Globus pallidus (tissue), 1 donor: ENCODE measurements around the gene ETV5.

Experiments
- DNase-seq: peaks from one replicate; pipeline ENCODE4 v3.0.0-alpha.2; 2015; ENCODE audit warnings: low spot score

ETV5 gene

DNA sequence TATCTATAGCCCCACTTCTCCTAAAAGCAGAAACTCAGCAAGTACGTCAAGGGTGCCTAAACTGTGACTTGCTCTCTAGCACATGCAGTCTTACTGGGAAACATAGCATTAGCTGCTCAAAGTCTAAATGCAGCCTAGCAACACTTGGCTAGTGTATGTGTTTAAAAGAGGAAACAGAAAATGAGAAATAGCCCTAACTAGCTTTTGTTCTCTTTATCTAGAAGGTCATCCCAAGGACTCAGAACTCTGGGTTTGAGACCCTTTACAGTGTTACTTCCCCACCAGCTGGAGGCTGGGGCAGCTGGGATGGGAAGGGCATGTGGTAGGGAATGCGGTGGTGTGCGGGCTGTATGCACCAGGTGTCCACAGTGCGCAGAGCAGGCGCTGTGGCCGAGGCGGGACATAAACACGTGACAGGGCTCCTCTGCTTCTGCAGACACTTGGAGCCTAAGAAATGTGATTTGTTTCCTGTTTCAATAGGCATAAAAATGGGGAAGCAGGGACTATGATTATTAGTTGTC is 13.3 kb downstream of the ETV5 start:
- peak; percentile 41 for DNase-seq

DNA sequence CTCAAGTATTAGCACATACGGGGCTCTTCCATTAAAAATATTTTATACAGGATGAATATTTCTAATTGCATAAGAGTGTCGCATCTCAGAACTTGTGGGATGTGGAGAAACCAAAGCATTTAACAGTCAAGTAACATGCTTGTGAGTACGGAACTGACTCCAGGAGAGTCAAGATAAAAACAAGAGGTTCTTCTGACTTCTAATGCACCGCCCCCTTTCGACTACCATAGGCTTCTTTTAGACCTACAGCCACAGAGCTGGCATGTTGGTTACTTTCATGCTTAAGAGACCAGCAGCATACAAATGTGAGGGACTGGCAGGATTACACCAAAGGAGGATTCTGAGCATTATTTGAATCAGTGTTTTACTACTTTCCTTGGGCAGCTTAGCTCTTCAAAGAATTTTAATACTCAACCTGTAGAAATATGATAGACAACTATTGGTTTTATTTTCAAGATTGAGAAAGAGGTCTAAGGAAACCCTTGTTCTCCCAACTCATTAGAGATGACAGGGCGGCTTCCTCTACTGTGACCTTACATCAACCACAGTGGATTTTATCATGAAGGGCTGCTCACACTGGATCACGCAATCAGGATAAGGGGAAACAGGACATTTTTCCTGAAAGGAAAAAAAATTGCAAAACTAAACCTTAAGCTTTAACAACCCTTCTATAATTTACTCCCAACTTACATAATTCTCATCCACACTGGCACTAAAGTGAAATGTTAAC is 14.0 kb downstream of the ETV5 start:
- DNase-seq: no peak

DNA sequence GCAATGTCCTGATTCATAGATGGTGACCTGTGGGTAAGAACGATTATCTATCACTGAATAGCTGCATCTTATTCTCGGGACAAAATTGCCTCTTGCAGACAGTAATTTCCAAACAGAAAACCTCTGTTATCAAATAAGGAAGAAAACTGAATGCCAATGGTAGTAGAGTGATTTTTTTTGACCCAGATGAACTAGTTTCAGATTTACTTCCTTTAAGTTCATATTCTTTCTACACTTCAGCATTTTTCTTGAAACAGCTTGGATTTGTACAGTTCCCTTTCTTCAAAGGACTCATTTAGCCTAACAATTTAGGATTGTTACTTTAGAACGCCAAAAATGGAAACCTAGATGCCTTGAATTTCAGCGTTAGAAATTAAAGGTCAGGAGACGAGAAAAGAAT is 14.6 kb downstream of the ETV5 start:
- DNase-seq: no peak

DNA sequence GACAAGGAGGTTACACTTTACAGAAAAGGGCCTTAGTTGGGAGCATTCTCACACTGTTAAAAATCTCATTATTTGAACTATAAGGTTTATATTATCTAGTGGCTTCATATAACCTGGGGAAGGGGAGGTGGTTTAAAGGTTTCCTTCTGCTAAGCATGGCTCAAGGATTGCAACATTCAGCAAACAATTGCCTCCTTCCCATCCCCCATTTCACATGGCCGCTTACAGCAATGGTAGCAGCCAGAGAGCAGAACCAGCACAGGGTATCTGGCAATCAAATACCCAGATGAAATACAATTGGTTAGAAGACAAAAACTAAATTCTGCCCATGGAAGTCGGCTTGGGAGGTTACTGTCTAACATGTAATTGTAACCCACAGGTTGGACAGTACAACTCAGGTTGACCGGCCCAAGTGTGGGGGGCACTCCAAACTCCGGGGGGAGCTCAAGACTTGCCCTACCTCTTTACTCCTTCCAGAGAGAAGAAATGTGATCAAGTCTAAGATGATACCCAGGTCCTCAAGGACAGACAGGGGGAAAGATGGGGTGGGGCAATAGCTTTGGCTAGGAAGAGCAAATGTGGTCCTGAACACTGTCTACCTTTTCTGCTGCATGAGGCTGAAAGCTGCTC is 15.5 kb downstream of the ETV5 start:
- DNase-seq: no peak

DNA sequence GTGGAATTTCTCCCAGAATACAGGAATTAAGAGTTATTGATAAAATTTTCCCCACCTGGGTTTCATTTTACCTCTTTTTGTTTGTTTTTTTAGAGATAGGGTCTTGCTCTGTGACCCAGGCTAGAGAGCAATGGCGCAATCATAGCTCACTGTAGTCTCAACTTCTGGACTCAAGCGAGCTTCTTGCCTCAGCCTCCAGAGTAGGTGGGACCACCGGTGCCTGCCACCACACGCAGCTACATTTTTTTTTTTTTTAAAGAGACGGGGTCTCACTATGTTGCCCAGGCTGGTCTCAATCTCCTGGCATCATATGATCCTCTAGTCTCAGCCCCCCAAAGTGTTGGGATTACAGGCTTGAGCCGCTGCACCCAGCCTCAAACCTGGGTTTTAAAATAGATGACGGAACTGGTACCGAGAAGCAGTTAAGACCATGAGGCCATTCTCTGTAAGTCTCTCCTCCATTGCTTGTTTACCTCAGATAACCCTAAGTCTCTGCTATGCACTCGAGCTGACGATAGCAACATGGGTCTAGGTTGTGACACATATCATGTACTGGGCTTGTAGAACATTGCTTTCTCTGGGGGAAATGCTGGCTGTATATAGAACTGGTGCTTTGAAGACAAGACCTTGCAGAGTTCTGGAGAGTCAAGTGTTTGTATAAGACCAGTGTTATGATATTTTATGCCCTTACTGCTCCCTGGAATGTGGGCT is 16.4 kb downstream of the ETV5 start:
- DNase-seq: no peak

DNA sequence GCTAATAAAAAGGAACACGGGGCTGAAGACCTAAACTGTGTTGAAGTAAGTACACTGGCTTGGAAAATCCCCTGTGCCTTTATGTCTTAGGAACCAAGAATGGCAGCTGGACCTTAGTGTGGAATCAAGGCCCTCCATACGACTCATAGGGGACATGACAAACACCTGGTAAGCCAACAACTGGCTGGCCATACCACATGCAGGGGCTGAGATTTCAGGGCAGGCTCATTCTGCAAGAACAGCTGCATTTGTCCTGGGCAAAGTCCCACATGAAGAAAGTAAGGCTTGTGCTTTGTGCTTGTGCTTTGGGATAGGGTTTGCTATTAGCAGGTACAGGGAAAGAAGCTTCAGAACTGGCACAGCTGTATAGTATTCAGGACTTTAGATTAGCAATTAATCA is 18.0 kb downstream of the ETV5 start:
- DNase-seq: no peak

DNA sequence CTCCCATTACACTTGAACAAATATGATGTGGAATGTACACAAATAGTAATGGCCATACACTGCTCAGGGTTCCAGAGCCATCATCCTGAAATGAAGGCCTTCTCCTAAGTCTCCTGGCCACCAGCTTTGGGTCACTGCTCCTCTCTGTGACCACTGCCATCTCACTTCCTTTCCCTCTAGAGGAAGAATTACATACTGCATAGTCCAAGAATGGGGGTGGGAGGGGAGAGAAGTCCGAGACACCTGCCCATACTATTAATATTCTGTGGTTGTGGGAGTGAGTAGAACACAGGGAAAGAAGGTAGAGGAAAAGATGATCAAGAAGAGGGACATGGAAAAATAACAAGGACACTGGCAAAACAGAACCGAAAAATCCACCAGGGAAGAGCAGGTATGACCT is 20.6 kb downstream of the ETV5 start:
- no peak for DNase-seq

DNA sequence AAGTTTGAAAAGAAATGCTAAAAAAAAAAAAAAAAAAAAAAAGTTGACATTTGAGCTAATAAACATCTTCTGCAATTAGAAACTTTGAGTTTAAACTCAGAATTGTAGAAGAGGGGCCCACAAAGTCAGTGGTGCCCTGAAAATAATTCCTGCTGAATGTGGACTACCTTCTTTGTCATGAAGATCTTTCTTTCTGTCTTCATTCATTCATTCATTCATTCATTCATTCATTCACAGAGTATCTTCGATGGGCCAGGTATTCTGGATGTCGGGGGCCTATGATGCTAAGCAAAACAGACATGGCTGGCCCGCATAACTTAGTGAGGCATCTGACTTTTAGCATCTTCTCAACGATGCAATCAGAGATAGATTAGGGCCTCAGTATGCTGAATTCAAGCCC is 24.6 kb downstream of the ETV5 start:
- DNase-seq: no peak

DNA sequence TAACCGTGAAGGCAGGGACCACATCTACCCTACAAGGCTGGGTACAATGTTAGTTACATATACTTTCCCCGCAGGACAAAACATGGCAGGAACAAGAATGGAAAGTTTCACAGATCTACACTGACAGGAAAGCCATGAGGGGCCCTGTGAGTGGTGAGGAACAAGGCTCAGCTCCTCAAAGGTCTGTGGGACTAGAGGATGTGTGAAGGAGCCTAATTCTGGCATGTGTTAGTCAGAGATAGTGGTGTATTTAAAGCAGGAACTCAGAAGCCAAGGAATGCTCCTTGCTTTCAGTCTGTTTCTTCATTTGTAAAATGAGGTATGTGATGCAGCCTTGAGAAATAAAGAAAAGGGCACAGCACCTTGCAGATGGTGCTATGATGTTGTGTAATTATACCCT is 25.1 kb downstream of the ETV5 start:
- DNase-seq: no peak

DNA sequence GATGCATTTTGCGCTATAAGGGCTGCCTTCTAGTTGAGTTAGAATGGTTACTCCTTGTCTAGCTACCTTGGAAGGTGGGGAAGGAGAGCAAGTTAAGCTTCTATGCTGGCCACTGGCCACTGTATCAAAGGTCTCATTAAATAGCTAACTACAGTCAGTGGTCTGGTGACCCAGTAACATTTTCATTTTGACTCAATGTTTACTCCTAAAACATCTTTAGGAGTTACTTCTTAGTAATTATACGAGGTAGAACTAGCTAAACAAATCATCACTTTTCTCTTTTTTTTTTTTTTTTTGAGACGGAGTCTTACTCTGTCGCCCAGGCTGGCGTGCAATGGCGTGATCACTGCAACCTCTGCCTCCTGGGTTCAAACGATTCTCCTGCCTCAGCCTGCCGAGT is 26.7 kb downstream of the ETV5 start:
- no peak for DNase-seq

DNA sequence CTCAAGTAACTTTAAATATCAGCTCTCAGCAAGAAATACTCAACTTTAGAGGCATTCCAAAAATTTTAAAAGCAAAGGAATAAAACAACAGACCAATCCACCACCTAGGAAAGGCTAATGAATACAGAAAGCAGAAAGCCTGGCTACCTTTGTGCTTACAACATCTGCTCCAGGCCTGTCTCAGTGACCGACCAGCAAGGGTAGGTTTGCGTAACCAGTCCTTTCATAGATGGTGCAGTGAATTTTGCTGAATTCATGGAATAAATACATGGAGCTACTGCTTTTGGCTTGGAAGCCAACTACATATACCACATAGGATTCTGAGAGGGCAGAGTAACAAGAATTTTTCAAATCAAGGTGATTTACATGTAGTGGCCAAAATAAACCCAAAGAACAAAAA is 27.2 kb downstream of the ETV5 start:
- DNase-seq: no peak

DNA sequence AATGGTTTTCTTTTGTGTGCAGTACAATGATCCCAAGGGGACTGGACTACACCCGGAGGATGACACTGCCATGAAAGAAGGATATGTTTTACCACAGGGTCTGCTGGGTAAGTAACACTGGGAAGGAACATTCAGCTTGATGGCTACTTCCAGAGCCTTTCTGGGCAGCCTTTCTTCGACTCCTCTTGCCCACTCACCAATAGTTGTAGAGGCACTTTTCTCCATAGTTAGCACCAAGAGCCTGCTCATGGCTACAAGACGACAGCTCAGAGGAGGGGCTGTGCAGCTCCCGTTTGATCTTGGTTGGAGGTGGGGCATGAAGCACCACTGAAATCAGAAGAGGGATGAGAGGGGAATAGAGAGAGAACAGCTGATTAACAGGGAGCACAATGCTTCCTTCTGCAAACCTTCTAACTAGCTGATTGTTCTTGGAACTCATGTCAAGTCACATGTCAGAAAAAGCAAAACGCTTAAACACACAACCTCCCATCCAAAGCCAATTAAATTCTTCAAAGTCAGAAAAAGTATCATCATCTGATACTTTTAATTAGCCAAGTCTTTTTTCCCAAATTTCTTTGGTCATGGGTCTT is 27.9 kb downstream of the ETV5 start:
- peak; percentile 49 for DNase-seq

DNA sequence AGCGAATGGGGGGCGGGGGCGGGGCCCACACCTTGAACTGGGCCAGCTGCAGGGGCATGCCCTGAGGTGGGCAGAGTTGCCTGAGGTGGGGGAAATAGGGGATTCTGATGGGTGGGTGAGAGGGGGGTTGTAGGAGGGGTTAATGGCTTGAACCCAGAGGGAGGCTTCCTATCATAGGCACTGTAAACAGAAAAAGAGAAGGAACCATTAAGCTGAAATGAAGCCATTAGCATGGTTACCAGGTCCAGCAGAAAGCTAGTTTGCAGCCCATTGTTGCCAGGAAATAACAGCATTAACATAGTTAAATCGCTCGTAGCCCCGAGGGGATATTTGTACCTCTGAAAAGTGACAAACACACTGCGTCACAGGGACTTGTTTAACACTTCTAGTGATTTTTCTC is 29.0 kb downstream of the ETV5 start:
- DNase-seq: no peak

DNA sequence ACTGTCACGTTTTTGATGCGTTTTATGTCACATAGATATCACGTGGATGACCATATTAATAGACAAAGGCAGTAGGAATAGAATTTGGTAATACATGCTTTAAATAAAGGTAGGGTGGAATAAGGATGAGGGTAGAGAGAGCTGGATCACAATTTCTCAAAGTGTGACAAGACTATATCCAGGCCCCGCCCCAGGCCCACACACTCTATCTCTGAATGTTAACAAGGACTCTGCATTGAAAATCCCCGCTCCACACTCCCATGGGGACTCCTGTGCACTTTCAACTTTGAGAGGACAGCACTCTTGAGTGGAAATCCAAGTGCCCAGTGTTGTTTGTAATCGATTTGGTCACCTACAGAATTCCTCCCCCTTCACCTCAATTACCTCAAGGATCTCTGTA is 31.4 kb downstream of the ETV5 start:
- no peak for DNase-seq

DNA sequence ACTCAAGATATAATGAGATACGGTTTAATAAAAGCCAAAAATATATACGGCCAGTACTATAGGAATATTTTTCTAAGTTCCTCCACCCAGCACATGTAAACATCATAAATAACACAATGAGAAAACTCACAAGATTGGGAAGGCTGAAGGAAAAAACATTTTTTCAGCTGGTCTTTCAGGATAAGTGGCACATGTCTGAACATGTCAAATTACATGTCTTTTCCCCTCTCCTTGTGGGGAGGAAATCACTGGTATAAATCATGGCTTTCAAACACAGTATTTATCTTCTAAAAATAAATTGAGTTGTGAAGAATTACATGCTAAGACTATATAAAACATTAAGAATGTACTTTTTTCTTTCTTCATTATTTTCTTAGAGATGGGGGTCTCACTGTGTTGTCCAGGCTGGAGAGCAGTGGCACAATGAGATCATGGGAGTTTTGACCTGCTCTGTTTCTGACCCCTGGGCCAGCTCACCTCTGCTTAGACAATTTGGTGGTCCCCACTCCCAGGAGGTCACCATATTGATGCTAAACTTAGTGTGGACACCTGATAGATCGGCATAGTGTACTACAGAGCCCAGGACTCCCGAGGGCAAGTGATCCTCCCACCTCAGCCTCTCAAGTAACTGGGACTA is 32.8 kb downstream of the ETV5 start:
- DNase-seq: no peak

DNA sequence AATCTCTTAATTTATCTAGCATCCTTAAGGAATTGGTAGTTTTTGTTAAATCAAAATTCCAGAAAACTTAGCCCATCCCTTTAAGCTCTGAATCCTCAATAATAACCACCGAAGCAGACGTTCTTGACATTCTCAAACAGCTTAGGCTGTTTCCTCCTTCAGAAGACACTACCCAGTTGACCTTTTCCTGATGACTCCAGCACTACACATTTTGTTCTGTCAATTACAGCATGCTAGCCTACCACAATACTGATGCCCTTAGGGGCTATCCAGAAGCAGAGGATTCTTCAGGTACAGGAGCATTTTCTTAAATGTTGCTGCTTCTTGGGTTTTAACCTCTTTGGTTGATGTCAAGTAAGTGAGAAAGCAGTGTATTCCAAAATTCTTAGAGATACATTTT is 33.4 kb downstream of the ETV5 start:
- DNase-seq: no peak

DNA sequence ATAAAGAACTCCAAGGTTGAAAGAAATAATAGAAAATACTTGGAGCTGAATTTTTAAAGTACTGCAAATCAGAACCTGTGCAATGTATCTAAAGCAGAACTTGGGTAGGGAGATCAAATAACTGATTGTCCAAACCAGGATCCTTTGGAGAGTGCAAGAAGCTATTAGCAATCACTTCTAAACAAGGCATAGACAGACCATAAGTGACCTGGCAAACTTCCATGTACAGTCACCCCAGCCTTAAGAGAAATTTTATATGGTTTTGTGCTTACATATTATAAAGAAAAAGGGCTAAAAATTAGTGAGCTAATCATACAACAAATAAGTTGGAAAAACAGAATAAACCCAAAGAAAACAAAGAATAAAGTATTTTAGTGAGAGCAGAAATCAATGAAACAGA is 35.2 kb downstream of the ETV5 start:
- DNase-seq: no peak

DNA sequence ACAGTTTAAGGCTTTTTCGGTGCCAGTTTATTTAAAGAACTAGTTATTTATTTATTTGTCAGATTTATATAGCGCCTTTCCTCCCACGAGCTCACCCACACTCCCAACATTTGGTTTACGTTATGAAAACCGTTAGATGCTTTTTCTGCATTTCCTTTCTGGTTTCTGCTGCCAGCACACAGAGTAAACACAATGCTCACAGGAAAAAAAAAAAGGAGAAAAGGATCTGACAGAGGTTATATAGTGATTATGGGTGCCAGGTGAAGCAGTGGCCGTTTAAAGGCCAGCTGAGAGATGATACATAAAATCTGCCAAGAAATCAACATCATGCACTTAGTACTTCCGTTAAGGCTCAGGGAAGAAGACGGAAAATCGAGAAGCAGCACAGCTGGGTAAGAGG is 37.9 kb downstream of the ETV5 start:
- no peak for DNase-seq

DNA sequence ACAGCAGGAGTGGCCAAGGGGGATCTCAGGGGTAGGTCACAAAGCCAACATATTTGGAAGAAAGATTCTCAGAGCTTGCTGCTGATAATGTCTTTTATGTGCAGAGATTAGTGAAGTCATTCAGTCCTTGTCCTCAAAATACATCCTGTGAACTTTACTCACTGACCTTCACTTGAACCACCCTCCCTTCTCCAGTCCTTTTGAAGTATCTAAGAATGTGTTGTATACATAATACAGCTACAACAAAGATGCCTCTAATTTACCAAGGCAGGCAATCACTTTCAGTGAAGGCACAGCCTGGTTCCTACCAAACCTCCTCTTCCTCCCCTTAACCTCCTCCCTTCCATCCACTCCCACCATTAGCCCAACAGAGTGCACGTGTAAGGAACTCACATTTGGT is 38.3 kb downstream of the ETV5 start:
- DNase-seq: no peak

DNA sequence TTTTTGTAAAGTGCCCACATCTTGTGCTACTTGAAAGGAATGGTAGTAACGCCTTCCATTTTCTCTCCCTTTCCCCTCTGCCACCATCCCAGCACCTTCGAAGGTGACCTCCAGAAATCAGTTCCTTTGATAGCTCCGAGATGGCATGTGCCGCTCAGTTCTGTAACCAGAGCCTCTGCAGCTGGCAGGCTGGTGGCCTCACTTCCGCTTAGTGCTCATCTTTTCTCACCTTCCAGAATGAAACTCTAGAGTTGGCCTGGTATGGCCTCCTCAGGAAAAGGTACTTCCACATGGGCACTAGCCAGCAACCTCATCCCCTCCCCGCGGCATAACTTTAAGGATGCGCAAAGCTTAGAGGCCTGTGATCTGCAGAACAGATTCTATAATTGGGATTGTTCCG is 38.8 kb downstream of the ETV5 start:
- no peak for DNase-seq

DNA sequence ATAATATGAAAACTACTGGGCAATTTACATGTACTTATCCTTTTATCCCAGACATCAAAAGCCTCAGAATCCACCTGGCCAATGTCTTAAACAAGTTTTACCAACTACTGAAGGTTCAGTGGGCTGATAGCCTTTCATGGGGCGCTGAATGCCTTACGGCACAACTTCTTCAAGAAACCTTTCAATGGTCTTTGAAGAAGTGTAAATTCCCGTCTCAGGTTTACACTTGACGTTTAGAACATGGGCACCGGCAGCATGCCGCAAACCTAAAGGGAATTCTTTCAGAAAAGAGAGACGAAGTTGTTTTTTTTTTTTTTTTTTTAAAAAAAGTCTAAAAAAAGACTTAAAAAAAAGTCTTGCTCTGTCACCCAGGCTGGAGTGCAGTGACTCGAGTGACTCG is 39.7 kb downstream of the ETV5 start:
- no peak for DNase-seq

DNA sequence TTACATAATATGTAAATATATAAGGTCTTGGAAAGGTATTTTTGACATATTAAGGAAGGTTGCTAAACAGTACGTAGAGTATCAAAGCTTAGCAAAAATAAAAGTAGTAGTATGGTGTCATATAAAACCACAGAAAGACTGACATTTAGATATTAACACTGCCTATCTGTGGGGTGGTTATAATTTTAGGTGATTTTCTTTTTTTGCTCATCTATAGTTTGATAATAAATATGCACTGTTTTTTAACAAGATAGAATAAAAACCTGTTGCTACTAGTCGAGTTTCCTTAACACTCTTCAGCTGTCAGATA is 40.7 kb downstream of the ETV5 start:
- no peak for DNase-seq
